ENCODE results near the gene TCF7L1.
"Not testable (repeated sequence)": the region's sequence is repeated elsewhere in the genome, so short reads cannot be mapped to it uniquely, and the experiment has no call there.

The TCF7L1 gene

DNA sequence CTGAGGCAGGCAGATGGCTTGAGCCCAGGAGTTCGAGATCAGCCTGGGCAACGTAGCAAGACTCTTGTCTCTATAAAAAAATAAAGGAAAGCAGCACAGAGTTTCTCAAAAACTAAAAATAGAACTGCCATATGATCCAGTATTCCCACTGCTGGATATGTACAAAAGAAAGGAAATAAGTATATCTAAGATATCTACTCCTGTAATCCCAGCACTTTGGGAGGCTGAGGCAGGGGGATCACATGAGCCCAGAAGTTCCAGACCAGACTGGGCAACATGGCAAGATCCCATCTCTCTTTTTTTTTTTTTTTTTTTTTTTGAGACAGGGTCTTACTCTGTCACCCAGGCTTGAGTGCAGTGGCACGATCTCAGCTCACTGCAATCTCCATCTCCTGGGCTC, 196.5 kb downstream of the TCF7L1 start:
- DNase-seq = not testable (repeated sequence)

DNA sequence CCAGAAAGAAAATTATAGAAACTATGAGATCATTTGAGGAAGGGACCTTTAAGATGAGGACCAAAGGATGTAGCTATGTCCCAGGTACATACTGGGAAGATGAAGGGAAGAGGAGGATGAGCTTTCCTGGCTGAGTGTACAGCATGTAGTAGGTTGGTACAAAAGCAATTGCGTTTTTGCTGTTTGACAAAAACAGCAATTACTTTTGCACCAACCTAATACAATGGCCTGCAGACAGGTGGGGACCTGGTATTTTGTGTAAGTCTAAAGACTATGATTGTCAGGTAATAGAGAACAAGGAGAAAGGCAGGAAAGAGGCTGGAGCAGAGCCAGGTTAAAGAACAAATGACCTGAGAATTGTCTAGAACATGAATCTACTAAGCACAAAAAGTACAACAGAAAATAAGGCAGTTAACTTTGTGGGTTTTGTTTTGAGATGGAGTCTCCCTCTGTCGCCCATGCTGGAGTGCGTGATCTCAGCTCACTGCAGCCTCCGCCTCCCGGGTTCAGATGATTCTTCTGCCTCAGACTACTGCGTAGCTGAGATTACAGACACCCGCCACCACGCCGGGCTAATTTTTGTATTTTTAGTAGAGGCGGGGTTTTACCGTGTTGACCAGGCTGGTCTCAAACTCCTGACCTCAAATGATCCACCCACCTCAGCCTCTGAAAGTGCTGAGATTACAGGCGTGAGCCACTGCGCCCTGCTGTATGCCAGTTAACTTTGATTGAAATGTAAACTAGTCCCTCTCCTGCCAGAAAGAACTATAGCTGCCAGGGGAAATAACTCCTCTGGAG, 197.8 kb downstream of the TCF7L1 start:
- no peak for DNase-seq

DNA sequence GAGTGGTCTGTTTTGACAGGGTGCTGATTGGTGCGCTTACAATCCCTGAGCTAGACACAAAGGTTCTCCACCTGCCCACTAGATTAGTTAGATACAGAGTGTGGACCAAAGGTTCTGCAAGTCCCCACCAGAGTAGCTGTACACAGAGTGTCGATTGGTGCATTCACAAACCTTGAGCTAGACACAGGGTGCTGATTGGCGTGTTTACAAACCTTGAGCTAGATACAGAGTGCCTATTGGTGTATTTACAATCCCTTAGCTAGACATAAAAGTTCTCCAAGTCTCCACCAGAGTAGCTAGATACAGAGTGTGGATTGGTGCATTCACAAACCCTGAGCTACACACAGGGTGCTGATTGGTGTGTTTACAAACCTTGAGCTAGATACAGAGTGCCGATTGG, 200.7 kb downstream of the TCF7L1 start:
- not testable (repeated sequence) for DNase-seq

DNA sequence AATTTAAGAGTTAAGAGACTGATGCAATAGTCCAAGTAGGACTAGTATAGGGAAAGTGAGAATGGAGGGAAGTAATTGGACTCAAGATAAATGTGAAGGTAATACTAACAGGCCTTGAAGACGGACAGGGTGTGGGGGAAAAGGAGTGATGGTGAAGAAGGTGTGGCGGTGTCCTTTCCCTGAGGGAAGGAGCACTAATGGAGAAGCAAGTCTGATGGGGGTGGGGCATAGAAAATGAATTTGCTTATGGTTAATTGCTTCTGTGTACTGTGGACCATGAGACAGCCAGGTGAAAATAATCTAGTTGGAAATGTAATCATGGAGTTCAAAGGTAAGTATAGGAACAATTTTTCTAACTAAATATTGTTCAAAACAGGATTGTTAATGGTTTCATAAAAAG, 201.7 kb downstream of the TCF7L1 start:
- no peak for DNase-seq

DNA sequence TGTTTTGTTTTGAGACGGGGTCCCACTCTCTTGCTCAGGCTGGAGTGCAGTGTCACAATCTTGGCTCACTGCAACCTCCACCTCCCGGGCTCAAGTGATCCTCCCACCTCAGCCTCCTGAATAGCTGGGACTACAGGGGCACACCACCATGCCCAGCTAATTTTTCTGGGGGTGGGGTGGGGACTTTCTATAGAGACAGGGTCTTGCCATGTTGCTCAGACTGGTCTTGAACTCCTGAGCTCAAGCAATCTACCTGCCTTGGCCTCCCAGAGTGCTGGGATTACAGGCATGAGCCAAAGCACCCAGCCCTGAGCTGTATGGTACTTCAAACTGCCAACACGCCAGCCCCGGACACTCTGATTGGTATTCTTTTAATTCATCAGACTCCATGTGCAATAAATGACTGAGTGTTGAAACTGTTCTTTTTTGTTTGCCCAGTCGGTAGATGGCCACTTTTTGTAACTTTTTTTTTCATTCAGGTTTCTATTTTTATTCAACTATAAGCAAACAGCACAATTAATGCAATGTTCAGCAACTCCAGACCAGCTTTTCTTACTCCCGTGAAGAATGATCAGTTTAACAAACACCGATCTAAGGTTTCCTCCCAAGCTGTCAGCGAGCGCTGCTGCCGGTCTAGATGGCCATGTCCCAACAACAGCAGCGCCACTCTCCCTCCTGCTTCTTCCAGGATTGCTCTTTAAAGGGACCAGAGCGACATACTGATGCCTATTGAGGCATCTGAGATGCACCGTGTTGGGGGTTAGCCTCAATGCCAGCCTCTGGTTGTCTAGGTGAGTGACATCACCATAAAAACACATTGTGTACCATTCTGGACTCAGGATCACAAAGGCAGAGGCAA, 207.1 kb downstream of the TCF7L1 start:
- no peak for DNase-seq

DNA sequence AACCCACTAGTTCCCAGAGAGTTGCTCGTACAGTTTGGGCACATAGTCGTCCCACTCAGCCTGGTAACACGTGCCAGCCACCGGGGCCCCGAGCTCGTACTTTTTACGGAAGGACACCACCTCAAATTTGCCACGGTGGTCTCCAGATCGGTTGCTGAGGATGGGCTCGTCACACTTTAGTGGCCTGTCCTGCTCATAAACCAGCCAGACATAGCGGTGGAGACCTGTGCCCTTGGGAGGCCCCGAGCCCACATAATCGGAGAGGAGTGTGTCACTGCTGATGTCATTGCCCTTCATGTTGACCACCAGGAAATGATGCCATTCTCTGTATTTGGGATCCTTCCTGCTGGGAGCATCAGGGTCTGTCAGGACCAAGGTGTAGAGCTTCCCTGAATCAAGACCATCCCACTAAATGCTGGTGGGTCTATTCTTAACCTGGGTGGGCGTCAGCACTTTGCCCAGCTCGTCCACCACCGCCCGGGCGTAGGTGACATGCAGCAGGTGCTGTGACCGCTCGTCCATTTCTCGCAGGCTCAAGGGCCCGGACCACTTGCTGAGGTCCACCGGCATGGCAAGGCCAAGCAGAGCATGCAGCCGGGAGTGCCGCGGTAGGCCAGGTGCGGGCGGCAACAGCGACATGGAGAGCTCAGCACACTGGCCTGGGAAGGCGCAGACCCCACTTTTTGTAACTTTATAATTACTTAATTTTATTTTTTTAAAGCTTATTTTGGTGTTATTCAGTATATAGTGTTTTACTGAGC, 208.3 kb downstream of the TCF7L1 start:
- DNase-seq = no peak

DNA sequence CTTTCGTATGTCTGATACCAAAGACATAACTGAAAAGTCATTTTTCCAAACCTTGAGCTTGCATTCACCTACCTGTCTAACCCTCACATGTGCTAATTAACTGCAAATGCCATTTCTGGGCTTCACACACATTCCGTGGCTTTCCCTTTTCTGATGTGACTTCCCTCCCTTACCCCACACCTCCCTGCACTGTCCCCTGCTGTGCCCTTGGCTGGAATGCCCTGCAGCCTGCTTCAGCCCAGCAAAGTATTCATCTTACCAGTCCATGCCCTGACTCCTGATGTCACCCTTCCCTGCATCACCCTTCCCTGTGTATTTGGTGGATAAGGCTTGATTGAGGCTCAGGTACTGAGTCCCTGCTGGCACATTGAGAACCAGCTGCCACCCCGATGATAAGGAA, 209.0 kb downstream of the TCF7L1 start:
- DNase-seq = no peak

DNA sequence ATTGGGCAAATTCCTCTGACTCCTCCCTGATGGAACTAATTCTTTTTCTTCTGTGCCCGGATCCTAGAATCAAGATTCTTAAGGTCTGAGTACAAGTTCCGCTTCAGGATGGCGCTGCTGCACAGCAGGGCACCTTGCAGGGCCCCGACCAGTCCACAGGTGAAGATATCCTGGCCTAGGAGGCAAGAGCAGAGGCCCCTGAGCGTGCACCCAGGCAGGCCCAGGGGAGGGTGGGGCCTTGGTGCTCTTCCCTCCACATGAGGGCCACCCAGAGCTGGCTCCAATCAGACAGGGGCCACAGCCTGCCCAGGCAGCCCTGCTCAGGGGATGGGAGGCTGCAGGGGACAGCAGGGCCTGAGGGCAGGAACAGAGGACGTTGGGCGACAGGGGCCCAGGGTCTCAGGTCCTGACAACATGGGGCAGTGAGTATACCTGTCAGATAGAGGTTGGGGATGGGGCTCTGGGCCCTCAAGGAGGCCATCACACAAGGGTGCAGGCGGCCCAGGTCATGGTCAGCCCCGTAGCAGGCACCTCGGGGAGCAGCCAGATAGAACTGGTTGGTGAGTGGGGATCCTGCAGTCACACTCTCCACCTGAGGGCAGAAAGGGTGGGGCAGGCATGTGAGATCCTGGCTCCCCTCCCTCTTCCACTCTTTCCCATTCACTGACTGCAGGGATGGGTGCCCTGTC, 210.2 kb downstream of the TCF7L1 start:
- not testable (repeated sequence) for DNase-seq

DNA sequence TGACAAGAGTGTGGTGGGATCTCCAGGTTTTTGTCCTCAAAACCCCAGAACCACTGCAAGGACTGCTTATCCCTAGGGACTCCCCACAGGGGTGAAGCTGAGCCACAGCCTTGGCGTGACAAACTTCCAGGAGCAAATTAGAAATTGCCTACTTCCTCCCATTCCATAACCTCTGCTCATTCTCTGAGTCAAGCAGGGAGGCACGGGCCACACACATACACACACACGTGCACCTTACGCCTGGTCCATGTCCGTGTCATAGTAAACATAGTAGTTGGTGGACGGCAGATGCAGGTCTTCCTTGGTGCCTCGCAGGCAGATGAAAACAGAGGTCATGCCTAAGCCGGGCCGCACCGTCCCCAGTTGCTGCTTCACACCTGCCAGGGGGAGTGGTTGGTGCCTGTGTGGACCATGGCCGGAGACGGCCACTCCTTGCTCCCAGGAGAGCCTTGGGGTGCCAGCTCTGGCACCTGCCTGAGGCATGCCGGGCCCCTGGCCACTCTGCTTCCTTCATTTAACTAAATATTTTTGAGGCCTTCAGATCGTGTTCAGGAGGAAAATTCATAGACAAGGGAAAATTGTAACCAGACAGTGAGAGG, 211.3 kb downstream of the TCF7L1 start:
- no peak for DNase-seq

DNA sequence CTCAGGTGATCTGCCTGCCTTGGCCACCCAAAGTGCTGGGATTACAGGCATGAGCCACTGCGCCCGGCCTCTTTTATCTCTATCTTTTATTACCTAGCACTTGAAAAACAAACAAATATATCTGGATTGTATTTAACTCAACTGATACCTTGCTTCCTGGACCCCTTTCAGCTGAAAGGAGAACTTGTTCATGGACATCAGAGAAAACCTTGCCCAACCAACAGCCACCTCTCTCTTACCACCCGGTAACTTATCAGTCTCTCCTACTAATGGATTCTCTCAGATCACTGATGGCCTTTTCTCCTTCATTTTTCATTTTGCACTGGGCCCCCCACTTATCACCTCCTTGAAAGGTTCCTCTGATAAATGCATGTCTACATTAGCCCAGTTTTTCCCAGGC, 214.4 kb downstream of the TCF7L1 start:
- no peak for DNase-seq

DNA sequence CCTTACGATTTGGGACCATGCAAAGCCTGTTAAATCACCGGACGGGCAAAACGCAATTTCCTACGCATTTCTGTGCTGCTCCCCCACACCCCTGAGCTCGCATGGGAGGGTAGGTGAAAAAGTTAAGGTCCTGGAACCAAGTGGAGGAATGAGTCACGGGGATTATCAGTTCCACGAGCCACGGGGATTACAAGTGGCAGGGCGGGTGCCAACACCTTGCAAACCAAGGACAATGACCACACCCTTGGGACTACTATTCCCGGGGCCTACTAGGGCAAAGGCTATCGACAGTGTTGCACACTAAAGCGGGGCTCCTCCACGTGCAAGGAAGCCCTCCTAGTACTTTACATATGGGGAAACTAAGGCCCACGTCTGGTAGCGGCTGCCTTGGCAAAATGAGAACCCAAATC, 220.7 kb downstream of the TCF7L1 start:
- DNase-seq = peak; percentile 23

DNA sequence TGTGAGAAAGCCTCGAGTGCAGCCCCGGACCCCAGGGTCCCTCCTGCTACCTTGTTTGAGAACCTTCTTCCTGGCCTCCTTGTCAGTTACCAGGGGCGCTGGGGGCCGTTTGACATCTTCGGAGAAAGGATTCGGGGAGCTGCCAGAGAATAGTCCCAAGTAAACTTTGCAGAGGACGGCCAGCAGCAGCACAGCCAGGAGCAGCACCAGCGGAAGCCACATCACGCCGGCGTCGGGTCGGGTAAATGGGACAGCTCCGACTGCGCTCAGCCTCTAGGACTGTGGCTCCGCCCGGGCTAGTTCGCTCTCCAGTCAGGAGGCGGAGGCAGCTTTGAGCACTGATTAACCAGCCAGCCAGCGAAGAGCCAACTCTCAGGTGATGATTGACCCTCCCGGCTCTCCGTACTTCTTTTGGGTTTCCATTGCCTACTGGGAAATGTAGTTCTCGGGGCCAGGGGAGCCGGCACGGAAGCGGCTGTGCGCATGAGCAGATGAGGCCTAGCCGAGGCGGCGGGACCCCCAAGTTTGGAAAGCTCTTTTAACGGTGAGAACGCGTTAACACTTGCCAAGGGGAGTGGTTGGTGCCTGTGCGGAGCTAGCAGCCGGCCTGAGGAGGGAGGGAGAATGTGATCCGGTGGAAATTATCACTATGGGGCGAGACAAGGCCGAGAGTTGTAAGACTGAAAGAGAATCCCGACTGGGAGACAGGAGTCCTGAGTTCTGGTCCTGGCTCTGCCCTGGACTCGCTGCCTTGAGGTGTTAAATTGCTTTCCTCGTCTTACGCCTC, 221.3 kb downstream of the TCF7L1 start, which contains the start of the genes ELMOD3 and RETSAT:
ELMOD3 (plus strand) TSS at position 484 of the 787 bp plus-strand sequence. CDS start 2,430 bp downstream, outside the sequence.
RETSAT (minus strand) TSS at position 243 of the 787 bp plus-strand sequence; CDS start at position 222, 21 bp downstream.
- DNase-seq = peak; percentile 100

DNA sequence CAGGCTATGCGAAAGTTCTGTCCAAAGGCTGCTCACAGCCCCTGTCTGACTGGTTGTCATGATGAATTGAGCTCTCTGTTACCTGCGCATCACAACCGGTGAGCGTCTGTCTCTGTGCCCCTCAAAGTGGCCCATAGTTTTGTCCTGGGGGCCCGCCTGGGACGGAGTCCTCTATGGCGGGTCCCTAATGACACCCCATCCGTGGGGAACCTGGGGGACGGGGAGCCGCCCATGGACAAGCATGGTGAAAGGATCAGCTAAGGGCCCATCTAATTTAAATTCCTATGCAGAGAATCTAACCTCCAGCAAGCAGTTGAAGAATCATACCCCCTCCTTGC, 221.8 kb downstream of the TCF7L1 start:
- no peak for DNase-seq

DNA sequence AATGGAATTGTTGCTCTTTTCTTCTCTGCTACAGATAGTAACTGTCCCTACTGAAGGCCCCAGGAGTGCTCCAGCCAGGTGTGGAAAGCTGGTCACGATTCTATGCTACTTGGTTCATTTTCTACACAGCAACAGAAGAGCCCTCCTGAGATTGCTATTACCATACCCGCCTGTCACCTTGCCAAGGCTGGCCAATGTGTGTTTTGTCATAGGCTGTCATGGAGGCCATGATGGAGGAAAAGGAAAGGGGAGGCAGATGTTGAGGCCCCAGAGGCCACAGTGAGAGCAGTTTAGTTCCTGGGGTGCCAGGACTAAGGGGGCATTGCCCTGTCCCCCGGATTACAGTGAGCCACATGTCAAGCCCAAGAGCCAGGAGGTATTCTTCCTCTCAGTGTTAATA, 222.3 kb downstream of the TCF7L1 start:
- no peak for DNase-seq

DNA sequence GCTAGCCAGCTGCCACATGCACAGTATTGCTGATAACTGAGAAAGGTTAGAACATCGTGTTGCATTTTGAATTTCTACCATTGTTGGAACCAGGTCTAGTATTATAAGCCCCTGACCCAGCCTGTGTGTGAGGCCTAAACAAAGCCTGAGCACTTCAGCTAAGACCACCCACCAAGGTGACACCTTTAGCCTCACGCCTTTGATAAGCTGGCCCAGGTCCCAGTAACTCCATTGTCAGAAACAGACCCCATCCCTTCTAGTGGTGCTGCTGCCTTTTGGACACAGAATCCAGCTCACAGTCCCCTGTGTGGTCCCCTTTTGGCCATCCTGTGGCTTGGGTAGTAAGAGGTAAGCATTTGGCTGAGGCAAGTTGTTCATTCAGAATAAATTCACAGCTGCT, 223.0 kb downstream of the TCF7L1 start:
- DNase-seq = no peak

DNA sequence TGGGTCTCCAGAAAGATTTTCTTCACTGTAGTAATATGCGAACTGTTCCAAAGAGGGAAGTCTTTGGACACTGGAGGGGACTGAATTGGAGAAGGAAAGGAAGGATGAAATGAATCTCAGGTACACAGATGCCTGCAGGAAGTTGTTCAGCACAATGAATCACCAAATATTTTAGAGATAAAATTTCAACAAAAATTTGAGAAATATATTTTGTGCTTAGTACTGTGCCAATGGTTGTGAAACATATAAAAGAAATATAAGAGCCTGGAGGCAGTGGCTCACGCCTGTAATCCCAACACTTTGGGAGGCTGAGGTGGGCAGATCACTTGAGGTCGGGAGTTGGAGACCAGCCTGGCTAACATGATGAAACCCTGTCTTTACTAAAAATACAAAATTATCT, 224.5 kb downstream of the TCF7L1 start:
- DNase-seq = no peak

Data from HCEC 1CT (cell line).